ENCODE measurements around the gene OR52A1.

OR52A1 gene

GRCh38 chr11:5131584-5132335 lies 22.8 kb downstream of the OR52A1 start:
- no peak for DNase-seq (ENCODE audit: low read depth)

- peak; percentile 11 for DNase-seq (ENCODE audit: low read depth)
These were observed 25.1 kb downstream of the OR52A1 start for GRCh38 chr11:5129457-5129877.

GRCh38 chr11:5124891-5125620 lies 29.5 kb downstream of the OR52A1 start:
- DNase-seq (ENCODE audit: low read depth): no peak

- peak; percentile 30 for DNase-seq (ENCODE audit: low read depth)
These were observed 30.6 kb downstream of the OR52A1 start for GRCh38 chr11:5123802-5124521.

GRCh38 chr11:5118893-5119292 lies 35.7 kb downstream of the OR52A1 start:
- DNase-seq (ENCODE audit: low read depth): no peak

- no peak for DNase-seq (ENCODE audit: low read depth)
These were observed 37.0 kb downstream of the OR52A1 start for GRCh38 chr11:5117588-5117987.

GRCh38 chr11:5115339-5115738 lies 39.2 kb downstream of the OR52A1 start:
- DNase-seq (ENCODE audit: low read depth): no peak

- DNase-seq (ENCODE audit: low read depth): no peak
These were observed 47.3 kb downstream of the OR52A1 start for GRCh38 chr11:5107285-5107684.

- DNase-seq (ENCODE audit: low read depth): no peak
These were observed 51.5 kb downstream of the OR52A1 start for GRCh38 chr11:5103066-5103465.

GRCh38 chr11:5102246-5102645 lies 52.3 kb downstream of the OR52A1 start:
- DNase-seq (ENCODE audit: low read depth): no peak

GRCh38 chr11:5096011-5096410 lies 58.5 kb downstream of the OR52A1 start:
- no peak for DNase-seq (ENCODE audit: low read depth)

Data from non-pigmented ciliary epithelial cell (primary cell).